OCI-LY3 (cell line): ENCODE data around the gene NUDC.

Source experiments
- CTCF ChIP-seq: fragments of 200-600, 300-600 bp; sonication (generic); IDR thresholded peaks from 2 replicates; pipeline ENCODE4 v1.5.1; 2014; ENCODE audit warnings: antibody characterized with exemption, low read length, low read depth
- EZH2phosphoT487 ChIP-seq: fragments of 200-600 bp; shearing (Covaris generic); IDR thresholded peaks from 2 replicates; pipeline ENCODE4 v1.6.1; 2018; ENCODE audit warnings: antibody characterized with exemption, mixed run types, low read depth

DNA sequence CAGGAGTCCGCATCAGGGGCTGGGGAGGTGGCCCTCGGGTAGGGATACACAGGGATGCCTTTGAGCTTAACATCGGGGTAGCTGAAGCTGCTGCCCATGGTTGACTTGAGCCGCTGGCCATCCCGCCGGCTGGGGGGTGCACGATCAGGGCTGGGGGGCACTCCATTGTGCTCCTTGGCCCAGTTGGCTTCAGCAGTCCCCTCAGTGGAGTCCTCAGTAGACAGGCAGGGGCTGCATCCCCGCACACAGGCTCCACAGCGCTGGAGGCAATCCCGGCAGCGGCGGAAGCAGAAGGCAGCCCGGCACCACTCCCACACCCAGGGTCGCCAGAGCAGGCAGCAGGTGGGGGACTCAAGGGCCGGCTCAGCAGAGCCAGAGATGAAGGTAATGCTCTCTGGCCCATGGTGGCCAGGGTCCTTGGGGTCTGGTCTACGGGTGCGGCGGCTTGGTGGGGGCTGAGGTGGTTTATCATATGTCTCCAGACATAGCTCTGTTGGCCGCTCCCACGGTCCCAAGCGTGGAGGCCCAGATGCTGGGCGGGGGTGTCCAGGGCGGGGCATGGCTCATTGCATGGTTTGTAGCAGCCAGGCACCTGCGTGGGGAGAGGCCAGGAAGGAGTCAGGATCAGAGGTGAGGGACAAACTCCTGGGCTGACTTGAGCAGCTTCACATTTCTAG, 30.4 kb downstream of the NUDC start:
- TF ChIP-seq CTCF (no peak), EZH2phosphoT487 (no peak)
